ENCODE measurements around the gene PHF19.

Gene PHF19

DNA sequence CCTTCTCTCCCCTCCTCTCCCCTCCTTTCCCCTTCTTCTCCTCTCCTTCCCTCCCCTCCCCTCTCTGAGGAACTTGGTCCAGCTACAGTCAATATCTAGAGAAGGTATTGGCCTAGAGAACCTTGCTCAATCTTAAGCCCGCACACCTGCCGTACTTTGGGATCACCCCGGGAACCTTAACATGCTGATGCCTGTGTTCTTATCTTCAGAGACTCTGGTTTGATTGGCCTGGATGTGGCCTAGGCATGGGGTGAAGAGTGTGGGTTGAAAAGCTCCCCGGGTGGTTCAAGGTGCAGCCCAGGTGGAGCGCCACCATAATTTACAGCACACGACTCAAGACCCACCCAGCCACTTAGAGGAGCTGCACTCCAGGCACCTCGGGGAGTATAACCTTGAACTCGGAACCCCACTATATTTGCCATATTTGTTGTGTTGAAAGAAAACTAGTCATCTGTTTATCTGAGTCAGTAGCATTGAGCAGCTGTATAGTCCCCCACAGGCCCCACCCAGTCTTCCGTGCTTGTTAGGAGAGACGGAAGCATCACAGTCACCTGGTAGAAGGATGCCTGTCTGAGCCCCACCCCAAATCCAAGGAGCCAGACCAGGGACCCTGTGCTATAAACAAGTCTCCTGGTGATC is 14.4 kb upstream of the PHF19 start:
- no peak for FAIRE-seq

DNA sequence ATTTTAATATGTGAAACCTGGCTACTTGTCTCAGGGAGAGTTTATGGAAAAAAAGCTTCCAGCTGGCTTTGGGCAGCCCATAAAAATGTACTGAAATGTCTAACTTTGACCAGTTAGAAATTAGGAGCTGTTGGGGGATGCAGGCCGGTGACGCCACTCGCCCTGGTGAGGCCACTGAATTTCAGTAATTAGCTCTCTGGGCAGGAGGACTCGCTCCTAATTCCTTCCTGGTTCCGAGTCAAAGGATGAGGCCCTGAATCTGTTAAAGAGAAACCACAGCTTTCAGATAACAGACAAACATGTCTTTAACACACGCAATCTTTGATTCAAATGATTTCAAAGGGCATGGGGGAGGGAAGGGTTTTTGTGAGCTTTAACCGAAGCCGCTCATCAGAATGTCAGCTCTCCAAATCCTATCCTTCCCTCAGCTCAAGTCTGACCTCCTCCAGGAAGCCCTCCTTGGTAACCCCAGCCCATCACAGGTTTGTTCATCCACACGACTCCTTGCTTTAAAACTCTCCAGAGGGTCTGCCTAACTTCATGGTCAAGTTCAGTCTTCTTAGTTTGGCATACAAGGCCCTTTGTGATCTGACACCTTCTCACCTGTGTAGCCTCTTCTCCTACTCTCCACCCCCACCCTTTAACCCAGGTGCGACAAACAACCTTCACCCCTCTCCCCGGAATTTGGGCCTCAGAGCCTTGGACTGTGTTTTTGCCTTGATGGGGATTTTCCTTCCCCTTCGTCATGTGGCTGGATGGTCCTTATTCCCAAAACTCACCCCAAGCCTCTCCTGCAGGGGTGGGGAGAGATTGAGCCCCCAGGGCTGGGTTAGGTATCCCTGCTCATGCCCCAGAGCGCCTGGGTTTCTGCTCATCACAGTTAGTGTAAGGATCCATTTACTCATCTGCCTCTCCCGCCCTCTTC is 13.6 kb upstream of the PHF19 start:
- no peak for FAIRE-seq

DNA sequence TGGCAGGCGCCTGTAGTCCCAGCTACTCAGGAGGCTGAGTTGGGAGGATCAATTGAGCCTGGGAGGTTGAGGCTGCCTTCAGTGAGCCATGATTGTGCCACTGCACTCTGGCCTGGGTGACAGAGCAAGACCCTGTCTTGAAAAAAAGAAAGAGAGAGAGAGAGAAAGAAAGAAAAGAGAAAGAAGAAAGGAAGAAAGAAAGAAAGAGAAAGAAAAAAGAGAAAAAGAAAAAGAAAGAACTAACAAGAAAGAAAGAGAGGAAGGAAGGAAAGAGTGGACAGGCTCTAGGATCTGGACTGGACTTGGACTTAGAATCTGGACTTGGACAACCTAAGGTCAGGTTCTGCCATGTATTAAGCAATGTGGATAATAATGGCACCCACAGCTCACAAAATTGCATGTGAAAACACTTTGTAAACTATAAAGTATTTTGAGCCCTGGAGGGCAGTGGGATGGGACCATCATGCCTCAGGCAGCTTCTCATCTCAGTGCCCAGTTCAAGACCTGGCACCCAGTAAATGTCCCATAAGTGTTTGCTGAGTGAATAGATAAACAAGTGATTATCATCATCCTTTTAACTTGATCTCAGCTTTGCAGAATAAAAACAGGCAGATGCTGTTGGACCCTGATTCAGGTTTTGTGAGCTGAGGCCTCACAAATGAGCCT is 12.8 kb upstream of the PHF19 start:
- FAIRE-seq = no peak

DNA sequence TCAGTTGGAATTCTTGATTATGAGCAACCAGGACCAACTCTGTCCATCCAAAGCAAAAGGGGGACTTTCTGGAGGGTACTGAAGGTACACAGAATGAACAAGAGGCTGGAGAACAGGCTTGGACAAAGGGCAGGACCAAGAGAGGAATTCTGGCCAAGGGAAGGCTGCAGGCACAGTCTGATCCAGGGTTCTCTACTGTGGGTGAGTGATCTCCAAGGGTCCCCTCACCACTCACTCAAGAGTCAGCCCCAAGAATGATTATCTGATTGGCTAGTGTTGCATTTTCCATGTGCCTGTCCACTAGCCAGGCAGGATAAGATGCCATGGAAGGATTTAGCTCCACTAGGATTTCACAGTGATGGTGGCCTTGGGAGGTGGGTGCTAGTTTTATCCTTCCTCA is 11.6 kb upstream of the PHF19 start:
- no peak for FAIRE-seq

DNA sequence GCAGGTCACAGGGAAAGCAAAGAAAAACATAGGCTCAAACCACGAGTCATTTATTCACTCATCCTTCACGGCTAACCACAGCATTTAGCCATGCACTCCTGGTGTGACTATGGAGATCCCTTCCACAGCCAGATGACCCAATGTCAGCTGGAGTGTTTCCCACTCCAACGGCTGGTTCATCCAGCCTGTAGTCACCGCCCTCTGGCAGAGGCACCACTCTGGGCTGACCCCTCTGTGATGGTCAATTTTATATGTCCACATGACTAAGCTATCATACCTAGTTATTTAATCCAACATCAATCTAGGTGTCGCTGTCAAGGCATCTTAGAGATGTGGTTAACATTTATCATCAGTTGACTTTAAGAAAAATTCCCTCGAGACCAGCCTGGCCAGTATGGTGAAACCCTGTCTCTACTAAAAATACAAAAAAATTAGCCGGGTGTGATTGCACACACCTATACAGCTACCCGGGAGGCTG is 9.5 kb upstream of the PHF19 start:
- FAIRE-seq = no peak

DNA sequence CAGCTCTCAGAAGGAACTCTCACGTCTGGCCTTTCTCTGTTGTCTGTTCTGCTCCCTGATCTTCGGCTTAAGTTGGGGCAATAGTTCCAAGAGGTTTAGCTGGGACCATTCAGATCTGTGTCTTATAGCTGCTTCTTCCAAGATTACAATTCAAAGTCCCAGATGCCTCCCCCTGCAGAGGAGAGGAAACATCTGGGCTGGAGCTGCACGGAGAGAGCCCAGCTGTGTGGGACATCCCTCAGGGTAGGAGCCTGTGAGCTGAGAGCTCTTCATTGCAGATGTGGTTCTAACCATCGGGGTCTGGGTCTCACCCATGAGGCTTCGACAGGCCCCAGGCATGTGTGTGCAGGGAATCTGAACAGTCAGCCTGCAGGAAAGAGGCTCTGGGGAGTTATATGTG is 9.0 kb upstream of the PHF19 start:
- FAIRE-seq = no peak

DNA sequence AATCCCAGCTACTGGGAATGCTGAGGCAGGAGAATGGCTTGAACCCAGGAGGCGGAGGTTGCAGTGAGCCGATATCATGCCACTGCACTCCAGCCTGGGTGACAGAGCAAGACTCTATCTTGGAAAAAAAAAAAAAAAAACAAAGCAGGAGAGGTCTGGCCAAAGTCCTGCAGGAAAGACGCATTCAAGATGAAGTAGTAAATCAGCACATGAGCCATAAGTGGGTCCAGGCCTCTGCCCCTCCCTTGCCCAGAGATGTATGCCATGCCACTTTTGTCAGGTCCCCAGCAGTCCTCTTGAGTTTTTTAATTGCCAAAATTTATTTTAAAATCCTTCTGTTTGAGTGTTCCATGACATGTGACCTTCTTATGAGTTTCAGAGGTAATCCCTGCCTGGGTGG is 8.5 kb upstream of the PHF19 start:
- FAIRE-seq = no peak

DNA sequence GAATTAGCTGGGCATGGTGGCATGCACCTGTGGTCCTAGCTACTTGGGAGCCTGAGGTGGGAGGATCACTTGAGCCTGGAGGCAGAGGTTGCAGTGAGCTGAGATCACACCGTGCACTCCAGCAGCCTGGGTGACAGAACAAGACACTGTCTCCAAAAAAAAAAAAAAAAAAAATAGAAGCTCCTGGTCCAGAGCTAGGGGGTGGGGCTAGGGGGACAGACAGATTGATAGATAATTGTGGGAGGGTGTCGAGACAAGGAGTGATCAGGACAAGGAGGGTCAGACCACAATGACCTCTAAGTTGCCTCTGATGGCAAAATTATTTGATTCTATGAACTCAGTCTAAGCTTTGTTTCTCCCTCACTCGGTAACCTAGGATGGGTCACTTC is 6.6 kb upstream of the PHF19 start:
- no peak for FAIRE-seq

DNA sequence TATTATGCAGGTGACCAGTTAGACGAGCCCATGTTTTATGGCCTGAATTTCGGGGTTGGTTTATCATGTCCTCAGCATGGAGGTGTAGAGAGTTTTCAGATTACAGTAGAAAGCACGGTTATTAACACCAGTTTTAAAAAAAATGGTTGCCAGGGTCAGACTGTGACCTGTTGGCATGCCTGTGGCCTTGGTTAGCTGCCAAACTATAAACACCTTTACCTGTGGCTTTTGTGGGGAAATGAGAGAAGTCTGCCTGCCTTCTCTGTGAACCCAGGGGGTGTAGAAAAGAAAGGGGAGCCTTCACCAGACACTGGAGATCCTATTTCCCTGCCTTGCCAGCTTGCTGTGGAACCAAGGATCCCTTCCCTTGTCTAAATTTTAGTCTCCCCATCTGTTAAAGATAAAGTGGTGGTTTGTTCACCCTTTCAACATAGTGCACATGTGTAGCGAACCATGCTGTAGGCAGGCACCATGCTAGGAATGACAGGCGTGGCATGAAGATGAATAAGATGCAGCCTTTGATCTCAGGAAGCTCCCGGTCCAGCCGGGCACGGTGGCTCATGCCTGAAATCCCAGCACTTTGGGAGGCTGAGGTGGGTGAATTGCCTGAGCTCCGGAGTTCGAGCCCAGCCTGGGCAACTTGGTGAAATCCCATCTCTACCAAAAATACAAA is 6.1 kb upstream of the PHF19 start:
- FAIRE-seq = no peak

DNA sequence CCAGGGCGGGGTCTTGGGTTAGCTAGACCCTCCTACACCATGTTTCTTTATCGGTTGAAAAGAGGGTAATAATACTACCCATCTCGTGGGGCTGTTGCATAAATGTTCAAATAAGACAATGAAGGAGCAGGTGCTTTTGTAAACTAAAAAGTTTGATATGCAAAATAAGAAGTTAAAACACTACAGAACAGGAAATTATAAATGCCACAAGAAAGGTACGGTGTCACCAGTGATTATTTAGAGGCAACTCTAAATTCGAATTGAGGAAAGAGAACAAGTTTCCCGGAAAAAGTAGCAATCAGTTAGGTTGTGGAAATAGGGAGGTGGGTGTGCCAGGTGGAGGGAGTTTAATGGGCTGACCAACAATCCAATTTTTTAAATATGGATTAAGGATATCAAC is 2.5 kb upstream of the PHF19 start:
- no peak for FAIRE-seq

DNA sequence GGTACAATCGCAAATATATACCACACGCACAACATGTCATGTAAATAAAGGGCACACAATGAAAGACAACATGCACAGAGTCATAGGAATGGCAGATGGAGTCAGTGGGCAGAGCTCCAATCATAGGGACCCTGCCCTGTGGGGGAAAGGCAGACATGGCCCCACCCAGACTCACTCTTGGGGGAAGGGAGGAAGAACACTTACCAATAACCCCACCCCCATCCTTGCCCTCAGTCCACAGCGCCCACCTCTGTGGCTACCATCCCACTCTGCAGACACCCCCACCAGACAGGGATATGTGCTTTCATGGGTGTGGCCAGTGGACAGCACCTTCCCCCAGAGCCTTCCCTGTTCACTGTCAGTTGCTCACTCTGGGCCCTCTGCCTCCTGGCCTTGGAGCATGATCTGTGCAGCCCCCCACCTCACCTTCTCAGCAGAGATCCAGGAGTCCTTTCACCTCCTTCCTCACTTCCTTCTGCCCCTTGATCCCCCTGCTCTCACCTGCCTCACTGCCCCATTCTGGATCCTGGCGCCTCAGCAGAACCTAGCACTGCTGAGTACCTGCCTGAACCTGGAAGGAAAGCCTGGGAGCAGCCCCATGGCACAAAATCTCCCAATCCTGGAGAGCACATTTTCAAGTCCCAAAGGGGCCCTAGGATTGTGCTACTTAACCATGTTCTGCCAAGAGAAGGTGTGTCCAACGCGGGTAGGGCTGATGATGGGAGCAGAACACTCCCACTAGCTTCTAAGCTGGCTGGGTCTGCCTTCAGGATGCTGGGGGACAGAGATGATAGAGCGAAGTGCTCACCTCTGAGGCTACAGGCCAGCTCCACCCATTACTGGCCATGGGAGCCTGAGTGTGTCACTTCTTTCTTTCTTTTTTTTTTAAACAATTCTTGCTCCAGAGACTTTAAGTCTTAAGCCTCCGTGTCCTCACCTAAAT is 1.5 kb upstream of the PHF19 start:
- no peak for FAIRE-seq

DNA sequence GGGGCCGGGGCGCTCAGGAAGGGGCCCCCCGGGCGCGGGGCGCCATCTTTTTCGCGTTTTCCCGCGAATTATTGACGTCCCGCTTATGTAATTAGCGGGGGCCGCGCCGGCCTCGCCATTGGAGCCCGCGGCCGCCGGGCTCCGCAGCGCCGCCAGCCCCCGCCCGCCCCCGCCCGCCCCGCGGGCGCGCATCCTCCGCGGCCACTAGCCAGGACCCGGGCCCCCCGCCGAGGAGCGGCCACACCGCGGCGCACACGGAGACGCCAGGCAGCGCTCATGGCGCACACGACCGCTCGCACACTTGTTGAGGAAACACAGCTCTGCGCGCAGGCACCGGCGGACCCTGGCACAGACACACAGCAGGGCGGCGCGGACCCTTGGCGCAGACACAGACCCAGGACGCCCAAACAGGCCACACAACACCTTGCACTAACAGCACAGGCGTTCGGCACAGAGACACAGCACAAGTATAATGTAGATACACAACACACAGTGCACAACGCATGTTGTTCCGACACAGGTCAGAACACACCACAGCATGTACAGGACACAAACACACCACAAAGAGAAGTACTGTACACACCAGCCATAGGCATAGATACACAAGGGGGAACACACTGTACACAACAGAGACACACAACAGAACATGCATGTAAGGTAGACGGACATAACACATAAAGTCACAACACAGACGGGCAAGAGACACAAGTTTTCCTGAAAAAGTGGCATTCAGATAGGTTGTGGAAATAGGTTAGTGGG is 467 bp upstream of the PHF19 start:
- FAIRE-seq = no peak

DNA sequence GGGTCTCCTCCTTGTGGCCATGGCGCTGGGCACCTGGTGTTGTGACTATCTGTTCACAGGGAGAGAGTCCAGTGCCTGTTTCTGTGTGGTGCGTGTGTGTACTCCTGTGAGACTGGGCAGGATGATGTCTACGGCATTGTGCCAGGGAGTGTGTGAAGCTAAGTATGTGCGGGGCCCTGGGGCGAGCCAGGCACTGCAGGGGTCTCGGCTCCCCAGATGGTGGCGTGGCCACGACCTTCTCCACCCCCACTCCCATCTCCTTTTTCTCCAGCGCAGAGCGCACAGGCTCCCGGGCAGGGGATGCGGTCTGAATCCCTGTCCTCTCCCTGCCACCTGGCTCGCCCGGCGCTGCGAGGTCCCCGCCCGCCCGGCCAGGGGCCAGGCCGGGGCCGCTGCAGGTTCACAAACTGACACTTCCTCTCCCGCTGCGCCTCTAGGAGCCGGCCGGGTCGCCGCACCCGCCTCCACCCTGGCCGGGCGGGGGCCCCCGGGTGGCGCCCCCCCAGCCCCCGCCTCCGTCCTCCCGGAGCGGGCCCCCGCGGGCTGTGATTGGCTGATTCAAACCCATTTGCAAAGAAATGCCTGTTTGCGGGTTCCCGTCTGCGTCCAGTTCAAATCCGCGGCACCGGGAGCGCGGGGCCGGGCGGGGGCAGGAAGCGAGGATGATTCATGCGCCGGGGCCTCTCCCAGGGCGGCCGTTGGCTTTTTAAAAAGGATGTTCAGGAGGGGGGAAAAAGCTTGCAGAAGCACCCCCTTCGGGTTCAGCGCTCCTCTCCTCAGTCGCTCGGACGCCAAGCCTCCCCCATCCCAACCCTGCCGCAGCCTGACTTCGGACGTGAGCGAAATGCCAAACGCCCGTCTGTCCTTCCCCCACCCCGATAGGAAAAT is 790 bp downstream of the PHF19 start:
- FAIRE-seq = no peak

DNA sequence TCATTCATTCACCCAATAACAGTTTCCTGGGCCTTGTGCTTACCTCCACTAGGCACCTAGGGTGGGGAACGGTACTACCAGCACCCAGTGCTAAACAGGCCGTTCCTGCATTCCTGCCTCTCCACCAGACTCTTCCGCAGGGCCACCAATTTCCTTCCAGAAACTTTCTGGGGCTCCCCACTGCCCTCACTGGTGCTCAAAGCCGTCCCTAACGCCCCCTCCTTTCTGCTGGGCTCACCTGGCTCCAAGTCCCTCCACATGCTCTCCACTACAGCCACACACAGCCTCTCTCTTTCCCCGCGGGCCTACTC is 1.4 kb downstream of the PHF19 start:
- no peak for FAIRE-seq

DNA sequence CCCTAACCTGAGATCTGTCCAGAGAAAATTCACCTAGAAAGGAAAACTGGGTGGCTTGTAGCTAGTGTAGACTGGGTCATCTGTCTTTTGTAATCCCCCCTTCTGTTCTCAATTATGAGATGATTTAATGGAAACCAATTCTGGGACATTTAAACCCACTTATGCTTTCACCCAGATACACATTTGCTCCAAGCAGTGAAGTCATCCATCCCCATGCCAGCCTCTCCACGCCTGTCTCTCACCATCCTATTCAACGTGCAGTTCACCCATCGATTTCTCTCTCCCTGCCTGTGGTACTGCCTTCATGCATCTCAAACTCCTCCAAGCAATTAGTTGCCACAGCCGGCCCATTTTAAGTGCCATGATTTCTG is 1.8 kb downstream of the PHF19 start:
- FAIRE-seq = no peak

DNA sequence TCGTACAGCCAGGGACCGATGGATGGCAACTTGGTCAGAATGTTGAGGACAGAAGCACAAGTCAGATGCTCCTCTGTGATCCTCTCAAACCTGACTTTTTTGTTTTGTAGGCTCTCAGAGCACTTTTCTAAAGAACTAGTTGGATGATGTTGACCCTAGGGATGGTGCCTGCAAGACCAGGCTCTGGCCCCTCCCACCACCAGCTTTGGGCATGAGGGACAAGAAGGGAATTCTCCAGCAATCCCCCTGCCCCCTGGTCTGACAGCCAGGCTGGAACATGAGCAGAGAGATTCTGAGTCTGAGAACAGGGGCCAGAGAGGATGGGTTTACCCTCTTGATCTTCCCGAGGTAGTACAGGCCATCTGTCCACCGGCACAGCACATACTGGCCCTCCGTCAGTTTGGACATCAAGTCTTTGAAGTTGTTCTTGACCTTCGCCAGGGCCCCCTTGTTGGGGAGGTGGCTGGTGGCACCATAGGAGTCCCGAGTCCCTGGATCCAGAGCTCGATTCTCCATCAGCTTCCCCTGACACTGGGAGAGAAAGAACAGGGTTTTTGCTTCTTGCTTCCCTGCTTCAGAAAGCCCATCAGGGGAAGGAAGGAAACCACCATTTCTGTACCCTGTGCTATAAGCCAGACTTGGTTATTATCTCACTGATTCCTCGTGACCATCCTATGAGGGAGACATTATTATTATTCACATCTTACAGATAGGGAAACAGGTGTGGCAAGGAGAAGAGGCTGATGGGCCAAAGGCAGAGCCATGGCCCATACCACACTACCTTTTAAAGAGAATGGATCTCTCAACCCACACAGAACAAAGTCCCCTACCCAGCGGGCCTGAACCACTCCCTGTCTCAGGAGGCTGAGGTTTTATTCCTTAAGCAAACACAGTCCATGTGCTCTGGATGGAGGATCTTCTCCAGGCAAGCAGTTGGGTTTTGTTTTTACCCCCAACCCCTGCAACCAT is 2.5 kb downstream of the PHF19 start:
- no peak for FAIRE-seq

DNA sequence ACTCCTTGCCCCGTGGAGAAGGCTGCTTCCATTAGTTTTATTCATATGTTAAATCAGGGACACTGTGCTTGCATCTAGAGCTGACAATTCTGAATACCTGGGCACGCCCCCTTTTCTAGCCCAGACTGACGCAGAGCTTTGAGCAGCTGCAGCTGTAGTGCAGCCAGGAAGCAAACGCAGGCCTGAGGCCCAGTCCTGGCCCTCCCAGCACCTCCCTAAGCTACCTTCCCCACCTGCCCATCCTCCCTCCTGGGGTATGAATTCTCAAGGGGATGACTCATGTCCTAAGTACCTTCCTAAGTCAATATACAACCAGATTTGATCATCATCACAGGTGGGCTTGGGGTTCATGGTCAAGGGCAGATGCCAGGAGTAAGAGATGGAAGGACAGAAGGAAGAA is 3.5 kb downstream of the PHF19 start:
- no peak for FAIRE-seq

DNA sequence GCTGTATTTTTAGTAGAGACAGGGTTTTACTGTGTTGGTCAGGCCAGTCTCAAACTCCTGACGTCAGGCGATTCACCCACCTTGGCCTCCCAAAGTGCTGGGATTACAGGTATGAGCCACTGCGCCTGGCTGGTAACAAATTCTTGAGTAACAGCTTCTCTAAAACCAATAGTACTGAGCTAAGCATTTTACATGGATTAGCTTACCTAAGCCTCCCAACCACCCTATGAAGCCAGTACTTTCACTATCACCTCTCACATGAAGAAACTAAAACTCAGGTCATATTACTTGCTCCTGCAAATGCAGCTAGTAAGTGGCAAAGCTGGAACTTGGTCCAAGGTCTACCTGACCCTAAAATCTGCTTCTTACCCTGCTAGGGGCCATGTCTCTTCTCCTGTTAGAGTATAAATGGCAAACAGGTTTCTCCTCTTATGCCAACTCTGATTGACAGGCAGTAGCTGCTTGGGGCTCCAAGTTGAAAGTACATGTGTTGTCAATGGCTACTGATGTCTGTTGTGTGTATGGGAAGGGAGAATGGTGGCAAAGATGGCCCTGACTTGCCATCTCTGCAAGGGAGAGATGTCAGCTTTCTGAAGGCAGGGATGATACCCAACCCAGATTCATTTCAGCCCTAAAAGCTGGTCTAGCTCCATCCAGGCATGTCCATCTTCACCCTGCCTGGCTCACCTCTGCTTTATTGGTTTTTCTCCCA is 4.0 kb downstream of the PHF19 start:
- no peak for FAIRE-seq

DNA sequence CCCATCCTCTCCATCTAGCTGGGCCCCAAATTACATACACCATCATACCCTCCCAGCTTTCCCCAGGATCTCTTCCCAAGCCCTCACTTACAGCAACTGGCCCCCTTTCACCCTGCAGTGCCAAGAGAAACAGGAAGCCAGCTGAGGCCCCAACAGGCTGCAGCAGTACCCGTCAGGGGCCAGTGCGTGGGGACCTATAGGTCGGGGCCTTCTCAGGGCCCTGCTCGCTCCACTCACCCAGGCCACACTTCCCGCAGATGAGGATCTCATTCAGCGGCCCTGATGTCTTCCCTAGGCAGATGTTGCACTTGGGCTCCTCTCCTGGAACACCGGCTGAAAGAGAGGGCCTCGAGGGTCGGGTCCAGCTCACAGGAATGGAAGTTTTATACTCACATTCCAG is 6.8 kb downstream of the PHF19 start:
- no peak for FAIRE-seq
